K562 (cell line): ENCODE measurements around the gene TCAP. TPM values are rescaled to one million over a fixed set of nuclear protein-coding genes. Genes with fewer than 3 reads are reported as not detected.
A peak's percentile ranks its signal among the peaks of the same experiment; 100 is the strongest.

ENCODE experiments used
- CBX1 ChIP-seq: sonication (generic); IDR thresholded peaks from 2 replicates; pipeline ENCODE4 v1.6.1; 2016; ENCODE audit warnings: antibody characterized with exemption, low read depth, mild to moderate bottlenecking
- KDM1A ChIP-seq, 2 experiments: fragments of 450-650 bp; IDR thresholded peaks; 2 replicates each; pipeline ENCODE4 v1.6.1; 2016; ENCODE audit warnings: mild to moderate bottlenecking in 2 of 2
- PML ChIP-seq: IDR thresholded peaks from 2 replicates; pipeline ENCODE4 v1.6.1; 2012; ENCODE audit warnings: low read length, inconsistent platforms
- ZNF511 ChIP-seq: sonication (generic); formaldehyde crosslinking; IDR thresholded peaks from 2 replicates; pipeline ENCODE4 v1.8.0; 2022; ENCODE audit warnings: mild to moderate bottlenecking, missing genetic modification reagents
- polyA plus RNA-seq, 8 experiments: library from polyadenylated mRNA; depleted of rRNA in 4 of 8; stranded (reverse) in 5 of 8; unstranded in 3 of 8; fragments of >200 nt; fragmentation: Nextera tagmentation in 2 of 8; fragmentation: Illumina TruSeq in 1 of 8; extraction: Ambion mirVana in 2 of 8; extraction: Trizol in 1 of 8; gene quantifications; 2 replicates each; pipeline versions ENCODE4 v1.2.1 to v1.2.3, GENCODE V29; 2011 to 2014; ENCODE audit warnings: inconsistent platforms in 1 of 8, missing spikeins in 1 of 8
- total RNA-seq, 7 experiments: library from RNA; depleted of rRNA in 6 of 7; stranded (reverse); fragments of >200 nt in 6 of 7; fragmentation: Illumina TruSeq in 2 of 7; extraction: Trizol in 2 of 7; gene quantifications; 2 replicates each; pipeline versions ENCODE4 v1.2.1 to v1.2.3, GENCODE V29; 2011 to 2021; ENCODE audit warnings: low replicate concordance in 1 of 7
- TF ChIP-seq, protein P1 (sequence below): sonication (generic); formaldehyde crosslinking; IDR thresholded peaks from 2 replicates; pipeline ENCODE4 v1.8.0; 2023; ENCODE audit warnings: missing genetic modification reagents, mild to moderate bottlenecking, borderline replicate concordance
- TF ChIP-seq, protein P2 (sequence below): fragments of 200-400 bp; formaldehyde crosslinking; IDR thresholded peaks from 2 replicates; pipeline ENCODE4 v1.6.1; 2017; ENCODE audit warnings: mild to moderate bottlenecking, low read depth, low read length, moderate library complexity
- TF ChIP-seq, protein P3 (sequence below), 2 experiments: fragments of 450-650 bp; formaldehyde crosslinking in 1 of 2; IDR thresholded peaks; 2 replicates each; pipeline versions ENCODE4 v1.4.0 to v1.6.1; 2014 to 2020; ENCODE audit warnings: mild to moderate bottlenecking in 2 of 2, borderline replicate concordance in 1 of 2, low read depth in 1 of 2

The TCAP gene
- total and polyA plus RNA-seq, 9 of the 15 experiments (the other 6 are each of a cell fraction or from before 2014, with no cell fraction given): 0.33 to 1.4 (median 0.82) TPM; not detected in 2

- TF ChIP-seq, protein P1, sequence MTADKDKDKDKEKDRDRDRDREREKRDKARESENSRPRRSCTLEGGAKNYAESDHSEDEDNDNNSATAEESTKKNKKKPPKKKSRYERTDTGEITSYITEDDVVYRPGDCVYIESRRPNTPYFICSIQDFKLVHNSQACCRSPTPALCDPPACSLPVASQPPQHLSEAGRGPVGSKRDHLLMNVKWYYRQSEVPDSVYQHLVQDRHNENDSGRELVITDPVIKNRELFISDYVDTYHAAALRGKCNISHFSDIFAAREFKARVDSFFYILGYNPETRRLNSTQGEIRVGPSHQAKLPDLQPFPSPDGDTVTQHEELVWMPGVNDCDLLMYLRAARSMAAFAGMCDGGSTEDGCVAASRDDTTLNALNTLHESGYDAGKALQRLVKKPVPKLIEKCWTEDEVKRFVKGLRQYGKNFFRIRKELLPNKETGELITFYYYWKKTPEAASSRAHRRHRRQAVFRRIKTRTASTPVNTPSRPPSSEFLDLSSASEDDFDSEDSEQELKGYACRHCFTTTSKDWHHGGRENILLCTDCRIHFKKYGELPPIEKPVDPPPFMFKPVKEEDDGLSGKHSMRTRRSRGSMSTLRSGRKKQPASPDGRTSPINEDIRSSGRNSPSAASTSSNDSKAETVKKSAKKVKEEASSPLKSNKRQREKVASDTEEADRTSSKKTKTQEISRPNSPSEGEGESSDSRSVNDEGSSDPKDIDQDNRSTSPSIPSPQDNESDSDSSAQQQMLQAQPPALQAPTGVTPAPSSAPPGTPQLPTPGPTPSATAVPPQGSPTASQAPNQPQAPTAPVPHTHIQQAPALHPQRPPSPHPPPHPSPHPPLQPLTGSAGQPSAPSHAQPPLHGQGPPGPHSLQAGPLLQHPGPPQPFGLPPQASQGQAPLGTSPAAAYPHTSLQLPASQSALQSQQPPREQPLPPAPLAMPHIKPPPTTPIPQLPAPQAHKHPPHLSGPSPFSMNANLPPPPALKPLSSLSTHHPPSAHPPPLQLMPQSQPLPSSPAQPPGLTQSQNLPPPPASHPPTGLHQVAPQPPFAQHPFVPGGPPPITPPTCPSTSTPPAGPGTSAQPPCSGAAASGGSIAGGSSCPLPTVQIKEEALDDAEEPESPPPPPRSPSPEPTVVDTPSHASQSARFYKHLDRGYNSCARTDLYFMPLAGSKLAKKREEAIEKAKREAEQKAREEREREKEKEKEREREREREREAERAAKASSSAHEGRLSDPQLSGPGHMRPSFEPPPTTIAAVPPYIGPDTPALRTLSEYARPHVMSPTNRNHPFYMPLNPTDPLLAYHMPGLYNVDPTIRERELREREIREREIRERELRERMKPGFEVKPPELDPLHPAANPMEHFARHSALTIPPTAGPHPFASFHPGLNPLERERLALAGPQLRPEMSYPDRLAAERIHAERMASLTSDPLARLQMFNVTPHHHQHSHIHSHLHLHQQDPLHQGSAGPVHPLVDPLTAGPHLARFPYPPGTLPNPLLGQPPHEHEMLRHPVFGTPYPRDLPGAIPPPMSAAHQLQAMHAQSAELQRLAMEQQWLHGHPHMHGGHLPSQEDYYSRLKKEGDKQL (CRISPR knock-in tag): no peak
- peak; percentile 58 for TF ChIP-seq PML
- TF ChIP-seq KDM1A (IDR thresholded peaks at IDR 0.05): no peak
- TF ChIP-seq, protein P2, sequence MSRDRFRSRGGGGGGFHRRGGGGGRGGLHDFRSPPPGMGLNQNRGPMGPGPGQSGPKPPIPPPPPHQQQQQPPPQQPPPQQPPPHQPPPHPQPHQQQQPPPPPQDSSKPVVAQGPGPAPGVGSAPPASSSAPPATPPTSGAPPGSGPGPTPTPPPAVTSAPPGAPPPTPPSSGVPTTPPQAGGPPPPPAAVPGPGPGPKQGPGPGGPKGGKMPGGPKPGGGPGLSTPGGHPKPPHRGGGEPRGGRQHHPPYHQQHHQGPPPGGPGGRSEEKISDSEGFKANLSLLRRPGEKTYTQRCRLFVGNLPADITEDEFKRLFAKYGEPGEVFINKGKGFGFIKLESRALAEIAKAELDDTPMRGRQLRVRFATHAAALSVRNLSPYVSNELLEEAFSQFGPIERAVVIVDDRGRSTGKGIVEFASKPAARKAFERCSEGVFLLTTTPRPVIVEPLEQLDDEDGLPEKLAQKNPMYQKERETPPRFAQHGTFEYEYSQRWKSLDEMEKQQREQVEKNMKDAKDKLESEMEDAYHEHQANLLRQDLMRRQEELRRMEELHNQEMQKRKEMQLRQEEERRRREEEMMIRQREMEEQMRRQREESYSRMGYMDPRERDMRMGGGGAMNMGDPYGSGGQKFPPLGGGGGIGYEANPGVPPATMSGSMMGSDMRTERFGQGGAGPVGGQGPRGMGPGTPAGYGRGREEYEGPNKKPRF: no peak
- TF ChIP-seq, protein P3, sequence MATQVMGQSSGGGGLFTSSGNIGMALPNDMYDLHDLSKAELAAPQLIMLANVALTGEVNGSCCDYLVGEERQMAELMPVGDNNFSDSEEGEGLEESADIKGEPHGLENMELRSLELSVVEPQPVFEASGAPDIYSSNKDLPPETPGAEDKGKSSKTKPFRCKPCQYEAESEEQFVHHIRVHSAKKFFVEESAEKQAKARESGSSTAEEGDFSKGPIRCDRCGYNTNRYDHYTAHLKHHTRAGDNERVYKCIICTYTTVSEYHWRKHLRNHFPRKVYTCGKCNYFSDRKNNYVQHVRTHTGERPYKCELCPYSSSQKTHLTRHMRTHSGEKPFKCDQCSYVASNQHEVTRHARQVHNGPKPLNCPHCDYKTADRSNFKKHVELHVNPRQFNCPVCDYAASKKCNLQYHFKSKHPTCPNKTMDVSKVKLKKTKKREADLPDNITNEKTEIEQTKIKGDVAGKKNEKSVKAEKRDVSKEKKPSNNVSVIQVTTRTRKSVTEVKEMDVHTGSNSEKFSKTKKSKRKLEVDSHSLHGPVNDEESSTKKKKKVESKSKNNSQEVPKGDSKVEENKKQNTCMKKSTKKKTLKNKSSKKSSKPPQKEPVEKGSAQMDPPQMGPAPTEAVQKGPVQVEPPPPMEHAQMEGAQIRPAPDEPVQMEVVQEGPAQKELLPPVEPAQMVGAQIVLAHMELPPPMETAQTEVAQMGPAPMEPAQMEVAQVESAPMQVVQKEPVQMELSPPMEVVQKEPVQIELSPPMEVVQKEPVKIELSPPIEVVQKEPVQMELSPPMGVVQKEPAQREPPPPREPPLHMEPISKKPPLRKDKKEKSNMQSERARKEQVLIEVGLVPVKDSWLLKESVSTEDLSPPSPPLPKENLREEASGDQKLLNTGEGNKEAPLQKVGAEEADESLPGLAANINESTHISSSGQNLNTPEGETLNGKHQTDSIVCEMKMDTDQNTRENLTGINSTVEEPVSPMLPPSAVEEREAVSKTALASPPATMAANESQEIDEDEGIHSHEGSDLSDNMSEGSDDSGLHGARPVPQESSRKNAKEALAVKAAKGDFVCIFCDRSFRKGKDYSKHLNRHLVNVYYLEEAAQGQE (IDR thresholded peaks at IDR 0.05; ENCODE audit: borderline replicate concordance): peak; percentile 44; the same call in 1 of the 2 replicates
- TF ChIP-seq, protein P3 (CRISPR knock-in tag; IDR thresholded peaks at IDR 0.05; ENCODE audit: low read depth): no peak
- TF ChIP-seq CBX1: peak; percentile 62; the same call in 1 of the 2 replicates
- no peak for TF ChIP-seq ZNF511
Observed at GRCh38 chr17:39623356-39623950, 41.7 kb upstream of the TCAP start (continued).
